Right kidney (tissue), 1 donor: ENCODE data around the gene GPAM.
"Not testable (repeated sequence)": the region's sequence is repeated elsewhere in the genome, so short reads cannot be mapped to it uniquely, and the experiment has no call there.

Experiments used
- DNase-seq: peaks from one replicate; pipeline ENCODE4 v3.0.0-alpha.2; 2016

The GPAM gene

GRCh38 chr10:112216151-112216550, 32.6 kb upstream of the GPAM start:
- no peak for DNase-seq

GRCh38 chr10:112215342-112215774, 31.8 kb upstream of the GPAM start:
- DNase-seq: no peak

GRCh38 chr10:112214298-112214926, 30.8 kb upstream of the GPAM start:
- no peak for DNase-seq

GRCh38 chr10:112213836-112214235, 30.3 kb upstream of the GPAM start:
- no peak for DNase-seq

- DNase-seq: no peak
Measured at GRCh38 chr10:112213098-112213823, 29.7 kb upstream of the GPAM start.

GRCh38 chr10:112210666-112211065, 27.1 kb upstream of the GPAM start:
- no peak for DNase-seq

GRCh38 chr10:112209684-112210131, 26.1 kb upstream of the GPAM start:
- no peak for DNase-seq

- DNase-seq: no peak
Measured at GRCh38 chr10:112208997-112209396, 25.4 kb upstream of the GPAM start.

GRCh38 chr10:112208292-112208691, 24.7 kb upstream of the GPAM start:
- DNase-seq: no peak

- DNase-seq: no peak
Measured at GRCh38 chr10:112203328-112204076, 19.9 kb upstream of the GPAM start.

- DNase-seq: no peak
Measured at GRCh38 chr10:112202561-112203241, 19.1 kb upstream of the GPAM start.

- no peak for DNase-seq
Measured at GRCh38 chr10:112202076-112202475, 18.5 kb upstream of the GPAM start.

GRCh38 chr10:112201334-112201733, 17.8 kb upstream of the GPAM start:
- DNase-seq: no peak

- not testable (repeated sequence) for DNase-seq
Measured at GRCh38 chr10:112200259-112200658, 16.7 kb upstream of the GPAM start.

GRCh38 chr10:112197662-112198061, 14.1 kb upstream of the GPAM start:
- DNase-seq: not testable (repeated sequence)

GRCh38 chr10:112195224-112195623, 11.7 kb upstream of the GPAM start:
- DNase-seq: no peak

- no peak for DNase-seq
Measured at GRCh38 chr10:112191791-112192190, 8.2 kb upstream of the GPAM start.

- DNase-seq: no peak
Measured at GRCh38 chr10:112191041-112191590, 7.6 kb upstream of the GPAM start.

- no peak for DNase-seq
Measured at GRCh38 chr10:112189465-112189864, 5.9 kb upstream of the GPAM start.

GRCh38 chr10:112187527-112187926, 4.0 kb upstream of the GPAM start:
- DNase-seq: no peak

- DNase-seq: no peak
Measured at GRCh38 chr10:112185959-112186358, 2.4 kb upstream of the GPAM start.

GRCh38 chr10:112184379-112184778, 814 bp upstream of the GPAM start:
- DNase-seq: peak; percentile 7

- no peak for DNase-seq
Measured at GRCh38 chr10:112184052-112184371, 447 bp upstream of the GPAM start.
